ENCODE data around the gene RREB1.

GRCh38 chr6:7238526-7238899 lies 130.8 kb downstream of the RREB1 start:
- TF ChIP-seq CTCF (IDR thresholded peaks at IDR 0.05) (no peak), POLR2A (IDR thresholded peaks at IDR 0.05) (no peak), EP300 (IDR thresholded peaks at IDR 0.05) (no peak)
